AG09319 (cell line): Measurements from ENCODE around the gene NPRL2.
"Not testable (repeated sequence)": the region's sequence is repeated elsewhere in the genome, so short reads cannot be mapped to it uniquely, and the experiment has no call there.

ENCODE experiments used
- DNase-seq: peaks from one replicate; pipeline ENCODE4 v3.0.0-alpha.2; 2010; ENCODE audit warnings: low read depth; ENCODE audit errors: extremely low read depth
- CTCF ChIP-seq: IDR thresholded peaks from 2 replicates; pipeline ENCODE4 v1.5.1; 2011; ENCODE audit warnings: low read depth, mild to moderate bottlenecking, inconsistent platforms, low read length, moderate library complexity

NPRL2 gene

DNA sequence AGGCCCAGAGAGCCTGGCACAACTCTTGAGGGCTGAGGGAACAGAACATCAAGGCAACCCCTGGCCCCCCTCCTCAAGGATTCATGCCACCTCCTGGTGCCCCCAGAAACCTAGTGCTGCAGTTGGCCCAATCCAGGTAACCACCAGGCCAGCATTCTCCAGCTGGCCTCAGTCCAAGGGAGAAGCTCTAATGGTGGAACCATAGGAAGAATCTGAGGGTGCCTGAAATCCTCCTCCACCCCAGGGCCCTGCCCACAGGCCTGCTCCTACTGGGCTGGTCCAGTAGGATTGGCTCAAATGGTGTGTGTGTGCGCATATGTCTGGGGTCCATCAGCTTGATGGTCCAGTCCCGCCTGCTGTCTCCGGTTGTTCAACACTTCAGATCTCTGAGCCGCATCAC, 35.8 kb downstream of the NPRL2 start:
- TF ChIP-seq CTCF, result no peak
- no peak for DNase-seq

- DNase-seq, result no peak
- TF ChIP-seq CTCF, result no peak
Observed at GRCh38 chr3:50314342-50314741, 36.2 kb downstream of the NPRL2 start.

DNA sequence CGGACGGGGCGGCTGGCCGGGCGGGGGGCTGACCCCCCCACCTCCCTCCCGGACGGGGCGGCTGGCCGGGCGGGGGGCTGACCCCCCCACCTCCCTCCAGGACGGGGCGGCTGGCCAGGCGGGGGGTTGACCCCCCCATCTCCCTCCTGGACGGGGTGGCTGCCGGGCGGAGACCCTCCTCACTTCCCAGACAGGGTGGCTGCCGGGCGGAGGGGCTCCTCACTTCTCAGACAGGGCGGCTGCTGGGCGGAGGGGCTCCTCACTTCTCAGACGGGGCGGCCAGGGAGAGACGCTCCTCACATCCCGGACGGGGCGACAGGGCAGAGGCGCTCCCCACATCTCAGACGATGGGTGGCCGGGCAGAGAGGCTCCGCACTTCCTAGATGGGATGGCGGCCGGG, 38.5 kb downstream of the NPRL2 start:
- not testable (repeated sequence) for DNase-seq

DNA sequence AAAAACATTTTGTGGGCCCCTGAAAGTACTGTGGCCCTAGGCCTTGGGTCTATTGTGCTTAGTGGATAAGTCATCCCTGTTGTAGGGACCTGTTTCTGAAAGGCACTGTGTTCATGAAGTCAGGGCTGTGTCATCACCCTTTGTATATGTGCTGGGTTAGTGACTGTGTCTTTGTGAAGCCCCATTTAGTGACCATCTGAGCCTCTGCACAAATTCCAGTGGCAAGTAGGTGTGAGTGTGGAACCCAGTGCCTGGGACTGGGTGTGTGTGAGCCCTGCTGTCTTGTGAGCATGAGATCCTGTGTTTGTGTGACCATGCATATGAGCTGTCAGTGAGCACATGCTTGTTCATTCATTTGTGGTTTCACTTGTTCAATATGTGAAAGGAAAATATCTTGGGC, 46.0 kb downstream of the NPRL2 start:
- no peak for TF ChIP-seq CTCF
- no peak for DNase-seq

DNA sequence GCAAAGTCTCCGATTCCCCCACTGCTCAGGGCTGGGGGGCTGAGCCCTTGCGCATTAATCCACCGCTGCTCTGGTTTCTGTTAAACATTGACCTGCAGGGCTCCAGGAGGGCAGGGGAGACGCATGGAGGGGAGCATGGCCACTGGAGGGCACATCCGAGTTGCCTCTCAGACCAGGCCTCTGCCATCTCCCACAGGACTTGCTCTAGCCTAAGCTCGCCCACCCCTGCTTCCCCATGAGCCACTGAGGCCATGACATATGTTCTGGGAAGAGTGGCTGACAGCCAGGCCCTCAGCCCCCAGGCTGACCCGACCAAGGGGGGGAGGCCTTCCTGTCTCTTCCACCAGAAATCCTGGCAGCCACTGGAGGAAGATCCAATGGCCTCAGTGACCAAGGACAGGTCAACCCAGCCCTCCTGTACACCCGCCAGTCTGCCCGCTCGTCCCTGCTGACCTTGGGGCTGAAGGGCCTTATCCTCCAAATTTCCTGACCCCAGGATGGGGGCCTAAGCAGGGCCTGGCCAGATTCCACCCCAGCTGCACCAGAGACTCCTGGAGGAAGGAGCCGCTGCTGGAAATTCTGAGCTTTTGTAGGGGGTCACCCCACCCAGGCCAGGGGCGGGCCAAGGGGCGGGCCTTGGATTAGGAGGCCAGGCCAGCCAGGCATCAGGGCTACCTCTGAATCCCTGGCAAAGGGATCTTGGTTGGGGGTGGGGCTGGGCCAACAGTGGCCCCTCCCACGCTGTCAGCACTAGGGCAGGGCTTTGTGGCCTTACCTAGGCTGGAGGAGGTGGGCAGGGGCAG, 47.4 kb downstream of the NPRL2 start, which contains the start of gene HYAL1:
Gene HYAL1, minus strand, starts transcription at position 562 of the 803 bp plus-strand sequence. CDS start 618 bp downstream, outside the sequence.
- TF ChIP-seq CTCF, result no peak; the same call in 1 of the 2 replicates
- DNase-seq, result no peak

GRCh38 chr3:50302095-50303012, 48.2 kb downstream of the NPRL2 start:
- no peak for DNase-seq
- no peak for TF ChIP-seq CTCF

GRCh38 chr3:50300681-50301254, 49.8 kb downstream of the NPRL2 start:
- no peak for TF ChIP-seq CTCF
- DNase-seq, result no peak
